Spleen (tissue), 7 donors: ENCODE results near the gene PIGU.

Source experiments
- POLR2A ChIP-seq, 3 donors: fragments of 450-650 bp; IDR thresholded peaks; one replicate each; pipeline ENCODE4 v1.5.1; 2017; ENCODE audit warnings: antibody characterized with exemption in 3 of 3, mild to moderate bottlenecking in 1 of 3
- POLR2AphosphoS5 ChIP-seq, 3 donors: sonication (generic); formaldehyde crosslinking; IDR thresholded peaks; one replicate each; pipeline ENCODE4 v1.5.1; 2017; ENCODE audit warnings: antibody characterized with exemption in 3 of 3
- TF ChIP-seq, protein P1 (sequence below), 11 experiments: fragments of 200-600 bp in 7 of 11; fragments of 450-650 bp in 4 of 11; sonication (generic) in 4 of 11; IDR thresholded peaks in 8 of 11; conservative IDR thresholded peaks in 3 of 11; 1 replicate in 7 of 11; 2 replicates in 4 of 11; pipeline versions ENCODE4 v1.4.0 to v1.8.0; 2016 to 2021; ENCODE audit warnings: antibody characterized with exemption in 11 of 11, inconsistent platforms in 4 of 11, mild to moderate bottlenecking in 1 of 11
- donor health status: DM: no; HTN: no; CAD: no; lungs with moderate emphysema.
- donor health status: DM: no; HTN: no; CAD: no.
- donor health status: DM: no; HTN: no; CAD: no.

DNA sequence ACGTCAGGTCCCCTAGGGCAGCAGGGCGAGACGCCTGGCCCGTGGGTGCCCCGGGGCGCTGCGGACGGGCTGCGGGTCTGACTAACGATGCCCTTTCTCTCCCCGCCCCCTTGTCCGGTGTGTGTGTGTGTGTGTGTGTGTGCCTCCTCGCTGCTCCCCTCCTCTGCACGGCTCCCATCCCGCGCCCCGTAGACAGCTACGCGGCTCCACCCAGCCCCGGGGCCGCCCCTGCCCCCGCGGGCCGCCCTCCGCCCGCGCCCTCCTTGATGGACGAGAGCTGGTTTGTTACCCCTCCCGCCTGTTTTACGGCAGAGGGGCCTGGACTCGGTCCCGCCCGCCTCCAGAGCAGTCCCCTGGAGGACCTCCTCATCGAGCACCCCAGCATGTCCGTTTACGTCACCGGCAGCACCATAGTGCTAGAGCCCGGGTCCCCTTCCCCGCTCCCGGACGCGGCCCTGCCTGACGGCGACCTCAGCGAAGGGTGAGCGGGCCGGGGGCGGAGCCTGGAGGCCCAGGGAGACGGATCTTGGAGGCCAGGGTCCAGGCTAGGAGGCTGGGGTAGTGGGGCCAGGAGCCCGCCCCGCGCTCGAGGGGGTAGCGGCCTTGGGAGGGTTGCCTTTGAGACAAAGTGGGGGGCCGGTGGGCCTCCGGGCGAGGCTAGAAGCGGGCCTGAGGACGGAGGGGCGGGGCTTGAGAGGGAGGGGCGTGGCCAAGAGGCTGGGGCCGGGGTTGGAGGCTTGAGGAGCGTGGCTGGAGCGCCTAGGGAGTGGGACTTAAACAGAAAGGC lies 32.3 kb upstream of the PIGU start:
- TF ChIP-seq, protein P1, sequence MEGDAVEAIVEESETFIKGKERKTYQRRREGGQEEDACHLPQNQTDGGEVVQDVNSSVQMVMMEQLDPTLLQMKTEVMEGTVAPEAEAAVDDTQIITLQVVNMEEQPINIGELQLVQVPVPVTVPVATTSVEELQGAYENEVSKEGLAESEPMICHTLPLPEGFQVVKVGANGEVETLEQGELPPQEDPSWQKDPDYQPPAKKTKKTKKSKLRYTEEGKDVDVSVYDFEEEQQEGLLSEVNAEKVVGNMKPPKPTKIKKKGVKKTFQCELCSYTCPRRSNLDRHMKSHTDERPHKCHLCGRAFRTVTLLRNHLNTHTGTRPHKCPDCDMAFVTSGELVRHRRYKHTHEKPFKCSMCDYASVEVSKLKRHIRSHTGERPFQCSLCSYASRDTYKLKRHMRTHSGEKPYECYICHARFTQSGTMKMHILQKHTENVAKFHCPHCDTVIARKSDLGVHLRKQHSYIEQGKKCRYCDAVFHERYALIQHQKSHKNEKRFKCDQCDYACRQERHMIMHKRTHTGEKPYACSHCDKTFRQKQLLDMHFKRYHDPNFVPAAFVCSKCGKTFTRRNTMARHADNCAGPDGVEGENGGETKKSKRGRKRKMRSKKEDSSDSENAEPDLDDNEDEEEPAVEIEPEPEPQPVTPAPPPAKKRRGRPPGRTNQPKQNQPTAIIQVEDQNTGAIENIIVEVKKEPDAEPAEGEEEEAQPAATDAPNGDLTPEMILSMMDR (IDR thresholded peaks at IDR 0.05 in 8 of 11, conservative IDR thresholded peaks at IDR 0.05 in 3 of 11): peak in 1 of 11 experiments; percentile 16
- TF ChIP-seq POLR2AphosphoS5 (IDR thresholded peaks at IDR 0.05) (peak; percentile 66 to 83 (median 67)), POLR2A (IDR thresholded peaks at IDR 0.05) (no peak)
